HUDEP-2 (cell line): Measurements from ENCODE around the gene IFITM10.

Source experiments
- DNase-seq, 76 experiments: peaks; one replicate each; lab custom pipeline; 2025; ENCODE audit not compliant: unreplicated experiment in 76 of 76; lab: John Stamatoyannopoulos, UW

IFITM10 gene

DNA sequence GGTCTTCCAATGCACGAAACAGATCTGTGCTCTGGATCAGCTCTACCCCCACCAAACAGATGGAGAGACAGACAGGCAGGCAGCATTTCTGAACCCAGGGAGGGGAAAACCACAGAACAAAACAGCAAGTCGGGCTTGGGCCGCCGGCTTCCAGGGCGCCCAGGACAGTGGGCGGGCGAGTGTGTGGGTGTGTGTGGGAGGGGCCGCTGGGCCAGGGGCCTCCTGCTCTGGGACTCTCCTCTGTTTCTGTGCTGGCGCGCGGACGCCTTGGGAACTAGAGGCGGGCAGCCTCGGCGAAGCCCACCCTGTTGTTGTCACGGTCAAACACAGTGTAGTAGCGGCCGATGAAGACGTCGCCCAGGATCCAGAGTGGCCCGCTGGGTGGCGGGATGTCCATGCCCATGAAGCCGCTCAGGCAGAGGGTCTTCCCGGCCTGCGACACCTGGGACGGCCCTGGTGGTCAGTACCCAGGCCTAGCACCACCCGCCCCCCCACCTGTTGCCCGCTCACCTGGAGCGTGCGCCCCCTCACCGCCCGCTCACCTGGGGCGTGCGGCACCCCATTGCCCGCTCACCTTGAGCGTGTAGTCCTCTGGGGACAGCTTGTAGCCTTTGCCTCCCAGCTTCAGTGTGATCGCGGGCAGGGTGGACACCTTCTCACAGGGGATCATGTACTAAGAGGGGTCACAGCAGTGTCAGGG lies 3.0 kb upstream of the IFITM10 start:
- DNase-seq: peak in 5 of 76 experiments; percentile 4 to 18 (median 5)

DNA sequence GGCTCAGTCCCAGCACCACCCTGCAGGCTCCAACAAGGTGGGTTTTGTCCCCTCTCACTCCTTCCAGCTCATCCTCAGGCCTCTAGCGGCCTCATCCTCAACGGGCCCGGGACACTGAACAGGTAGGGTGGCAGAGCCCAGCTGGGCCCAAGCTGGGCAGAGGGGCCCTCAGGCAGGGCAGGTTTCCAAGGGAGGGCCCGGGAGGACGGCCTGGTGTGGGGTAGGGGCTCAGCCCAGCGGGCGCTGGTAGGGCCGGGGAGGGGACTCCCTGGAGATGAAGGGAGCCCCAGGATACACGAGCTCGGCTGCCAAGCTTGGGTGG lies 2.5 kb upstream of the IFITM10 start:
- no peak for DNase-seq

DNA sequence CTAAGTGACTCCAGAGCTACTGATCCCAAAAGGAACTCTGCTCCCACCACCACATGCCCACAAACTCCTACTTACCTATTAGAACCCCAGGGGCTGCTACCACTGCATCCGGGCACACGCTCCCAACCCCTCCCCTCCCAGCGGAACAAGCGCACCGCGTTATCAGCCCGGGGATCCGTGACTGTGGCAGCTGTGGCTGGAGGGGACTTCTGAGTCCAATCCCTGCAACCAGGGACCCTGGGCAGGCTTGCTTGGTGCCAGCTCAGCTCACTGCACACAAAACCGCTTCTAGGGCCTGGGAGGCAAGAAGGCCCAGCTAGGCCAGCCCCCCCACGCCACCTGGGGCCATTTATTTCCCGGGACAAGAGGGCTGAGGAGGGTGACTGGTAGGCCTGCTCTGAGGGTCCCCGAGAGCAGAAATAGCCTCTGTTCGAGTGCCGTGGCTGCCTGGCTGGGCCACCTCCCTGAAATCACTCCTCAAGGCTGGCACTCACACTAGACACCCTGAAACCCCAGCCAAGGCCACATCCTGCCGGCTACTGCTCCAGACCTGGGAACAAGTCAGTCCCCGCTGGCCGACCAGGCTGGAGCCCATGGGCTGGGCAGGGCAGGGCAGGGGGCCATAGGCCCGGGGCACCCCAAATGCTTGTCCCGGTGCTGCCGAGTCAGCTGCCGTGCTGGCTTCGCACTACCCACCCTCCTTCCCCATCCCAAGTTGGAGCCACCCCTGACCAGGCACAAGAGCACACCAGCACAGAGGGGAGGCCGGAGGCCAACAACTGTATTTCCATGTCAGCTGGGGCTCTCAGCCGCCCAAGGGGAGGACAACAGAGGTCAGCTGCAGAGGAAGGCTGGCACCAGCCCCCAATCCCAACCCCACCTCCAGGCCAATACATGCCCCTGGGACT lies 1.9 kb upstream of the IFITM10 start:
- peak in 4 of 76 experiments; percentile 9 to 29 (median 25) for DNase-seq

DNA sequence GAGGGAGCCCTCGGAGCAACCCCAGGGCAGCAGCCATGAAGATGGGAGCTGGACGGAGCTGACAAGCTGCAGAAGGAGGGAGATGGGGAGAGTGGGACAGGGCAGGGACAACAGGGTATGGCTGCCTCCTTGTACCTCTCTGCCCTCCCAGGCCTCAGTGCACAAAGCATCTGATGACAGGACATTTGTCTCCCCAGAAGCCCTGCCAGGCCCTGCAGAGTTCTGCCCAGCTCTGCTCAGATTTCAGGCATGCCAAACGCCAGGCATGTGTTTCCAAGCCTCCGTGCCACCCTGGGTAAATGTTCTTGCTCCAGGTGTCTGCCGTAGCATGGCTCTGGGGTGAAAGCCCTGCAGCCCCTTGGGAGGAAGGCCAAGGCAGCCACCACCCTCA lies 1.1 kb upstream of the IFITM10 start:
- DNase-seq: peak in 1 of 76 experiments; percentile 24

DNA sequence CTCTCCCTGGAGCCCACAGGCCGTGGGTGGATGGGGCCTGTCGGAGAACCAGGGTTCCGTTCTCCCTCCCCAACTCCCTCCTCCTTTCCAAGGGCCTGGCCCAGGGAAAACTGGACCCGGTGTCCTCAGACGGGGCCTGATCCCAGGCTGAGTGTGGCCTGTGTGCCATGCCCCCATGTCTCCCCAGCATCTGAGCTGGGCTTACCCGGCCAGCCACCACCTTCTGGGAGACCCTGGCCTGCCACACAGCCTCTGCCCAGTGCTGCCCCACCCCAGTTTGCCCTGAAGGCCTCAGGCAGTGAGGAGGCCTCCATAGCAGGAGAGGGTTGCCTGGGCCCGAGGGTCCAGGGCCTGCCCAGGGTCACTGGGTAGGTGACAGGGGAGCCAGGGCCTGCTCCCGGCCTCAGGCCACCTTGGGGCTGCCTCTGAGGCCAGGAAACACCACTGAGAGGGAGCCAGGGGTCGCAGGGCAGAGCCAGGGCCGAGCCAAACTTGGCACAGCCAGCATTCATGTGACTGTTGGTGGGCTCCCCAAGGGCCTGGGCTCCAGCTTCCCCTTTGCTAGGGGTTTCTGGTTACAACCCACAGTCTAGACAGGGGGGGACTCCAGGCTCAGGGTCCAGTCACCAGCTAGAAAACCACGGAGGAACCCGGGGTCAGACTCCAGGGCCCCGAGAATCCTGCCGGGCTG lies 590 bp upstream of the IFITM10 start:
- DNase-seq: no peak

DNA sequence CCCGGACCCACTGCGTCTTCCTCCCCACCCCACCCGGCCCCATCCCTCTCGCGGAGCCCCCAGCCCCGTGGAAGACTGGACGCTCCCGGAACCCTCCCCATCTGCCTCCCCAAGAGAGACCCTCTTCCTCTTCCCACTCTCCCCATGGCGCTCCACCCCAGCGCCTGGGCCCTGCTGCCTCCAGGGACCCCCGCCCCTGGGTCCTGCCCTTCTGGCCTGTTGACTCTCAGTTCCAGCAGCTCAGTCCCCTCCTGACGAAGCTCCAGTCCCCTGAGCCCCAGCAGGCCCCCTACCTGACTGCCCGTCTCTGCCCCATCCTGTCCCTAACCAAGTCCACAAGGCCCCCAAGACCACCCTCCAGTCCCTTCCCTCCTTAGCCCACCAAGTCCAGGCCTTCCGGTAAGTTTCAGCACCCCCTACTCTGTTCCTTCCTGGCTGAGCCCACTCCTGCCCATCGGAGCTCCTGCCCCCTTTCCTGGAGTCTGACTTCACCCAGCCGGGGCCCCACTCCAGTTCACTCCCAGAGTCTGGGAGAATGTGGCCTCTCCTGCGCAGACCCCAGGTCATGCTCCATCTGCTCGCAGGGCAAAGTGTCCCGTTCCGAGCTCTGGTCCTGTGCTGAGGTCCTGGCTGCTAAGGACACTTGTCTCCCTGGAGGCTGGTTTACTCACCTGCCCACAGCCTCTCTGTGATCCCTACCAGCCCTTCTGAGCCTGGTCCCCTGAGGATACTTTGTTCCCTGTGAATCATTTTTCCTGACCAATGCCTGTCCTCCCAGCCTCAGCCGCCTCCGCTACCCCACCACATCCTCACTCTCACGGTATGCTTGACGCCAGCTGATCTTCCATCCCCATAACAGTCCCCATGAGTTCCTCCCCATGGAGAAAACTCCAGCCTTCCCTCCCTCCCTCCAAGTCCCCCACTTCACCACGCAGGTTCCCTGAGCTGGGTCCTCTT lies 722 bp downstream of the IFITM10 start:
- DNase-seq: no peak

DNA sequence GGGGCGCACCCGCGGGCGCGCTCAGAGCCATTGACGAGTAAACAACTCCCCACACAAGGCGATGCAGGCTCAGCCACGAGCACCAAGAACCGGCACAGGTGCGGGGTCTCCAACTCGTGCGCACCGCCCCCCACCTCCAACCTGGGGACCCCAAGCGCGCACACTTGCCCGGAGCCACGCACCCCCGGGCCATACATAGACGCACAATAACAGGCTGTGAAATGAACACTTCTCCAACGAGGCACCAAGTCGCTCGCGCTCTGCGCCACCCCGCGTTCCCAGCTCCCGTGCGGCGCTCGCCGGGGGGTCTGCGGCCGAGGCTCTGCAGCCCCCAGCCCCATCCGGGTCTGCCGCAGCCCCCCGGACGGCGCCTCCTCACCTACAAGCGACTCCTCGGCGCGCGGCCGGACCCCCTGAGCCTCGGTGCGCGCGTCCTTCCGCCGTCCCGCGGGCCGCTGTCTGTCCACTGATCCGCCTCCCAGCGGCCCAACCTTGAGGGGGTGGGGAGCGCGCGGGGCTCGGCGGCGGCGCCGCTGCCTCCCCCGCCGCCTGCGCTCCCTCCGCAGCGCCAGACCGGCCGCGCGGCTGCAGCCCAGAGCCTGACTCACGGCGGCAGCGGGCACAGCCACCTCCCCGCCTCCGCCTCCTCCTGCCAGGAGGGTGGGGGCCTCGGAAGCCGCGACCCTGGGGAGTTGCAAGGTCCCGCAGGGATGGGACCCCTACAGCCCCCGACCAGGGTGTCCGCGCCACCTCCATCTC lies 1.6 kb downstream of the IFITM10 start:
- peak in 2 of 76 experiments; percentile 8 to 12 for DNase-seq

DNA sequence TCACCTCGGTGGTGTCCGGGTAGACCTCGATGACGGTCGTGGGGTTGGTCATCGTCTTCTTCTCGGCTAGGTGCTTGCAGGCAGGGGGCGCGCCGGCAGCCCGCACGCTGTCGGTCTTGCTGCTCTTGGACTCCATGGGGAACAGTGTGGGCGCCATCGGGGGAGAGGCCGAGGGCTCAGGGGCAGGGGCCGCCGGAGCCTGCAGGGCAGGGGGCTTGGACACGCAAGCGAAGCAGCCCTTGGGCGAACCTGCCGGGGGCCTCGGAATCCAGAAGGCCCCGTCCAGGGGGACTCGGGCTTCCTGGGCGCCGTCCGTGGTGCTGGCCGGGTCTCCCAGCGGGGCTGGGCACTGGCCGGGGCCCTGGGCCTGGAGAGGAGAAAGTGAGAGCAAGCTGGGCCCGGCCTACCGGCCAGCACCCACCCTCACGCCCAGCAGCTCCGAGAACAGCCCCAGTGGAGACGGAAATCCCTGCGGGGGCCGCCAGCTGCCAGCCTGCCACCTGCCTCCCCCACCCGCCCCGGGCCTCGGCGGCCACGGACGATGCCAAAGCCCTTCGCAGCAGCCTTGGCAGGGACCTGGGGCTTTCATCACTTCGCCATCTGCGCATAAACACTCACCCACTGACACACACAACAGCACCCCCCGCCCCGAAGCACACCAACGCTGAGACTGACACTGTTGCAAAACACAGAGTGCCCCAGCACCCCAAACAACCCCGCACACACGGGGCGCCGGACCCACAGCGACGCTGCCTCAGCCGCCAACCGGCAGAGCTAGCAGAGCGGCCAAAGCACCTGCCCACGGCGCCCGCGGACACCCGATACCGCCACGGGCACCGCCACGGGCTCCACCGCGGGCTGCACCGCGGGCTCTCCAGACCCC lies 2.4 kb downstream of the IFITM10 start:
- DNase-seq: no peak

DNA sequence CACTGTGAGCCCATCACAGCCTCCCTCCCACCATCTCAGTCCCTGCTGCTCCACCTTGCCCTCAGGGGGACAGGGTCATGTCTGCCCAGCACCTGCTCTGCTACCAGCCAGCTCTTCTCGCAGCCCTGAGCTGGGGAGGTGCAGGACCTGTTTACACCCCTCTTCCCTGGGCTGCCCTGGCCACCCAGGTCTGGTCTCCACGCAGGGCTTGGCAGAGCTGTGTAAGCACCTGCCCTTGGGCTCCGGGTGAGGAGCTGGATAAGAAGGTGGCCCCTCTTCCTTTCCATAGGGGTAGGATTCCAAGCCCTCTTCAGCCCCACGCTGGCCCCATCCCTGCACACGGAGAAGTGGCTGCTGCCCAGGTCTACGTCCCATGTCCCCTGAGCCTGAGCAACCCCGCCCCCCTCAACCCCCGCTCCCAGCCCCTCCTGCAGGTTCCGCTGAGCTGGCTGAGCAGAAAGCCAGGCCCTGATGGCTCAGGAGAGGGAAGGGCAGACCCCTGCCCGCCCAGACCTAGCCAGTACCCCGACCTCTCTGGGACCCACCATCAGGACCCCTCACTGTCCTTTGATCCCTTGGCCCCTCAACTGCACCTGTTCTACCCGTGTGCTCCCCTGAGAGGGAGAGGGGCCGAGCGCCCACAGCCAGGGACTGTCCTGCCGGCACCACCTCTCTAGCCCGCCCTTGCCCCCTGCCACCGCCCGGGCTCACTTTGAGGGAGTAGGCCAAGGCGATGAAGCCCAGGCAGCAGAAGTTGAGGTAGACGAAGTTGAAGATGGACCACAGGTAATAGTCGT lies 3.2 kb downstream of the IFITM10 start:
- no peak for DNase-seq

DNA sequence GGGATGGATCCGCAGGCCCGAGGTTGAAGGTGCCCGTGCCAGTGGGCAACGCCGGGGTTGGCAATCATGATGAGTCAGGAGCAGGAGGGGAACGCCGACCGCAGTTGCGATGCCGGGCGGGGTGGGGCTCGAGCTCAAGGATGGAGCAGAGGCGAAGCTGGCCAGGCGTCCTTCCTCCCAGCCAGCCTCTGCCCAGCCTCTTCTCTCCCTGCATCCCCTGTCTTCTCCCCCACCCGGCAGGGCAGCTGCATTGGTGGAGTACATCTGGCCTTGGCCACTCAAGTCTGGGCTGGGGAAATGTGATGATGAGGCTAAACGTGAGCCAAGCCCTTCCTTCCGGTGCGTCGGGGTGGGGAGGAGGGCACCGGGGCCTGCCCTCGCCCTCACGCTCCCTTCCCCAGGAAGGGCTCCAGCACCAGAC lies 3.9 kb downstream of the IFITM10 start:
- DNase-seq: no peak

DNA sequence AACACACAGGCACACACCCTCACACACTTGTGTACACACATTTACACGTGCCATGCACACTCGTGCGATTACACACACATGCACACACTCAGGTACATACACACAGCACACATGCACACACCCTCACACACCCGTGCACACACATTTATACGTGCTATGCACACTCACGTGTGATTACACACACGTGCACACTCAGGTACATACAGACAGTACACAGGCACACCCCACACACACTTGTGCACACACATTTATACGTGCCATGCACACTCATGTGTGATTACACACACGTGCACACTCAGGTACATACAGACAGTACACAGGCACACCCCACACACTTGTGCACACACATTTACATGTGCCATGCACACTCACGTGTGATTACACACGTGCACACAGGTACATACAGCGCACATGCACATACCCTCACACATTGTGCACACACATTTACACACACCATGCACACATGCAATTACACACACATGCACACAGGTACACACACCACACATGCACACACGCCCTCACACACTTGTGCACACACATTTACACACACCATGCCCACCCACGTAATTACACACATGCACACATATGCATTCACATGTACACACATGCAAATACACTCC lies 4.6 kb downstream of the IFITM10 start:
- DNase-seq: no peak

DNA sequence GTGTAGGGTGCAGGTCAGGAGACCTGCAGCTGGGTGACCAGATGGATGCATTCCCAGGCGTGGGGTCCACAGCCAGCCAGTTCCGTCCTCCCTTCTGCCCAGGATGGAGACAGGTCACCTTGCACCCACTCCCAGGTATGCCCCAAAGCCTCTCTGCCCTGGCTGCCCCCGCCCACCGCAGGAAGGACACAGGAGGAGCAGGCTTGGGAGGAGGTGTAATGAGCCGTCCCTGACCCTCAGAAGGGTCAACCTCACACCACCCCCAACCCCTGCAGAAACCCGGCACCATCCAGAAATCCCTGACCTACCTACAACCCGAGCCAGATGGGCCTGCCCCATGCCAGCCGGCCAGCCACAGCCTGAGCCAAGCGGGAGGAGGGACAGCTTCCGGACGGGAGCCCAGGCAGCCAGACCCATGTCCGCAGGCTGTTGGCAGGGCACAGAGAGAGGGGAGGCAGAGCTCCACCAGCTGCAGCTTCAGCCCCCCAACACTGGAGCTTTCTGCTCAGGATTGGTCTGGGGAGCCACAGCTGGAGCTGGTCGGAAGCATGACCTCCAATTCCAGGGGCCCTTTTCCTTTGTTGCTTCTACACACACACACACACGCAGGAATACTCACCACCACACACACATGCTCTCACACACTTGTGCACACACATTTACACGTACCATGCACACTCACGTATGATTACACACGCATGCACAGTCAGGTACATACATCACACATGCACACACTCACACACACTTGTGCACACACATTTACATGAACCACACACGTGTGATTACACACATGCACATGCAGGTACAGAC lies 5.3 kb downstream of the IFITM10 start:
- no peak for DNase-seq

DNA sequence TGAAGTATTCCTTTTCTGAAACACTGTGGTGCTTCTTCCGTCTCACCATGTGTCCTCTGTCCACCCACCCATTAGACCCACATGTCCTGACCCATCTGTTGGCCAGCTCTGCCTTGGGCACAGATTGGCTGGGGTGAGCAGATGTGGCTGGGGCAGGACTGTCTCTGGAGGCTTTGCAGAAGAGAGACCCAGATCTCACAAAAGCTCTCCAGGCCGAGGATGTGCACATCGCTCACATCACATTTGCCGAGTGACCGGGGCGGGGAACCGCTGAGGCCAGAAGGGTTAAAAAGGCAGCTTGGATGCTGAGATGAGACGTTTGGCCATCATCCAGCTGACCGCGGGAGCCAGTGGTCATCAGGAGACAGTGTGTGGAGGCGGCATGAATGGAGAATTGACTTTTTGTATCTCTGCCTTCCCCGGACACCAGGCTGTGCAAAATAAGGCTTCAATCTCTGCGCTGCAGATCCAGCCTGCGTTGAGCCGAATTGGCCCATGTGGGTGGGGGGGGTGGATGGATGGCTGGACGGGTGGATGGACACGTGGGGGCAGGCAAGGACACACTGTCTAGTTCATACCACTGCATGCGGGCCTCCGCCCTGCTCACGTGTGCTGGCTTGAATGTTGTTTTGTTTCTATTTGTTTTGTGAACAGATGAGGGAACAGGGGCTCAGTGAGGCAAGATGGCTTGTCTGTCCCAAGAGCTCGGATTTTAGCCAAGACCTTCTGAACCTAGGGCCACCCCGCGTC lies 6.1 kb downstream of the IFITM10 start:
- no peak for DNase-seq

DNA sequence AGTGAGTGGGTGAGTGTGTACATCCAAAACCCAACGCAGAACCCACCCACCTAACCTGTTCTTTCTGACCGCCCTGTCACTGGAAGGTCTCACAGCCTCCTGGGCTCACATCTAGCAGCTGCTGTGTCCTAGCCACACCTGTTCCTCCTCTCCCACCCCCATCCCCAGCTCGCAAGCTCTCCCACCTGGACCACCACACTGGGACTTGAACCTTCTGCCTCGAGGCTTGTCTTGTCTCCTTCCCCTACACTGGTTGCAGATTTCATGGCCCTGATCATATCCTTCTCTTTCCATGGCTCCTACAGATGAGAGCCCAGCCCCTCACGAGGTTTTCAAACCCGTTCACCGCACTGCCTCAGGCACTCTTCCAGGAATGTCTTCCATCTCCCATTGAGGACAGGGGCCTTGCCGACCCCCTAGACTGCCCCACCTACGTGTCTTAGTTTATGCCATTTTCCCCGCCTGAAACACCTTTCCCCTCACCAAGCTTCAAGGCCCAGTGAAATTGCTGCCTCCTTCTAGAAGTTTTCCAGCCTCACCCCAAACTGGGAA lies 6.7 kb downstream of the IFITM10 start:
- DNase-seq: no peak

DNA sequence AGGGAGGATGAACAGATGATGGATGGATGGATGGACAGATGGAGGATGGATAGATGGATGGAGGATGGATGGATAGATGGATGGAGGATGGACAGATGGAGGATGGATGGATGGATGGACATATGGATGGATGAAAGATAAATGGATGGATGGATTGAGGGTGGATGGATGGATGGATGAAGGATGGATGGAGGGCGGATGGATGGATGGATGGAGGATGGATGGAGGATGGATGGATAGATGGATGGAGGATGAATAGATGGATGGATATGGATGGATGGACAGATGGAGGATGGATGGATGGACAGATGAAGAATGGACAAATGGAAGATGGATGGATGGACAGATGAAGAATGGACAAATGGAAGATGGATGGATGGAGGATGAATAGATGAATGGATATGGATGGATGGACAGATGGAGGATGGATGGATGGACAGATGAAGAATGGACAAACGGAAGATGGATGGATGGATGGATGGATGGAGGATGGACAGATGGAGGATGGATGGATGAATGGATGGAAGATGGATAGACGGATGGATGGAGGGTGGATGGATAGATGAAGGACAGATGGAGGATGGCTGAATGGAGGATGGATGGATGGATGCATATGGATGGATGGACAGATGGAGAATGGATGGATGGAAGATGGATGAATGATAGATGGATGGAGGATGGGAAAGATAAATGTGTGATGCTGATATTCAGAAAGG lies 7.4 kb downstream of the IFITM10 start:
- no peak for DNase-seq
